ENCODE results near the gene KISS1R. TPM values are rescaled to one million over a fixed set of nuclear protein-coding genes. Genes with fewer than 3 reads are reported as not detected.

KISS1R gene
- total RNA-seq, 1 experiment from 2014 or later: not detected

- DNase-seq (ENCODE audit: low read depth): no peak
Measured at GRCh38 chr19:899336-900042, 17.6 kb upstream of the KISS1R start.

- no peak for DNase-seq (ENCODE audit: low read depth)
Measured at GRCh38 chr19:900043-900301, 17.2 kb upstream of the KISS1R start.

- no peak for DNase-seq (ENCODE audit: low read depth)
Measured at GRCh38 chr19:900302-901111, 16.6 kb upstream of the KISS1R start.

DNA sequence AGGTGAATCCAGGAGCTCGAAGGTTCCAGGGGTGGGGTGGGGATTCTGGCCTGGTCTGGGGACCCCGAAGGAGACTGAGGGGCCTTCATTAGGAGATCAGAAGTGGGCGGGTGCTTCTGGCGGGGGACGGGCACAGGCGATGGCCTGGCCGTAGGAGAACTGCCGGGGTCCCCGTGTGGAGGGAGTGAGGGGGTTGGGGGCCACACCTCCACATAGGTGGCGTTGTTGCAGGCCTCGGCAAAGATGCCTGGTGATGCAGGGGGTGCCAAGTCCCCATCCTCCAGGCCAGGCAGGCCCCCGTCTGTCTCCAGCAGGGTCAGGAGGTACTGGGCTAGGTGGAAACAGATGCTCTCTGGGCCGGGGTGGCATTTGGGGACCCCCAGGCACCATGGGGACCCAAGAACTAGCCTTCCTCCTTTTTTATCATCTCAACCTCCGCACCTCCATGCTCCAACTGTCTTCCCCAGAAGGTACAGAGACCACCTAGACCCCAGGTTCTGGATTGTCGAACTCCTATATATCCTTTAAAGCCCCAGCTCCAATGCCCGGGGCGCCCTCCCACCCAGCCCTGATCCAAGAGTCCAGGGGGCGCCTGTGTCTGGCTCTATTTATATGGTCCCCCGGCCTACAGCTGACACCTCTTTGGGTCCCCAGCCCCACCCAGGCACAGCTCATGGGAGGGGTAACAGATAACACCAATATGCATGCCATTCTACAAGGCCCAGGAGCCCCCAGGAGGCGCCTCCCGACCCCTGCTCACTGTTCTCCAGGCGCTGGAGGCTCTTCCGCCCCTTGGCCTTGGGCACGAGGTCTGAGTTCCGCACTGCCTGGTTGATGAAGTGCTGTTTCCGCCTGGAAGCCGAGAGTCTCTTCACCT is 15.7 kb upstream of the KISS1R start:
- no peak for DNase-seq (ENCODE audit: low read depth)

- DNase-seq (ENCODE audit: low read depth): no peak
Measured at GRCh38 chr19:902093-902370, 15.1 kb upstream of the KISS1R start.

DNA sequence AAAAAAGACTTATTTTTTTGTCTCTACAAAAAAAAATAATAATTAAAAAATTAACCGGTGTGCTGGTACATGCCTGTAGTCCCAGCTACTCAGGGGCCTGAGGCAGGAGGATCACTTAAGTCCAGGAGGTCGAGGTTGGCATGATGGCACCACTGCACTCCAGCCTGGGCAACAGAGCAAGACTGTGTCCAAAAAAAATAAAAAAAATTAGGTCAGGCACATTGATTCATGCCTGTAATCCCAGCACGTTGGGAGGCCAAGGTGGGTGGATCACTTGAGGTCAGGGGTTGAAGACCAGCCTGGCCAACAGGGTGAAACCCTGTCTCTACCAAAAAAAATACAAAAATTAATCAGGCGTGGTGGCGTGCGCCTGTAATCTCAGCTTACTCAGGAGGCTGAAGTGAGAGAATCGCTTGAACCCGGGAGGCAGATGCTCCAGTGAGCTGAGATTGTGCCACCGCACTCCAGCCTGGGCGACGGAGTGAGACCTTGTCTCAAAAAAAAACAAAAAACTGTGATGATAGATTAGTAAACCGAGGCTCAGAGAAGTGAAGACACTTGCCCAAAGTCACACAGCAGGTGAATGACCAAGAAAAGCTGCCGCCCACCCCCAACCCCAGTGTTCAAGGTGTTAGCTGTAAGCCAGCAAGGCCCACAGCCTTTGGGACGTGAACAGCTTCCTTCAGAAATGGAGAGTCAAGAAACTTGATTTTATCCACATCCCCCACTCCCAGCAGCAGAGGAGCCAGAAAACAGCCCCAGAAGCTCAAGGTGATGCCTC is 14.5 kb upstream of the KISS1R start:
- no peak for DNase-seq (ENCODE audit: low read depth)

DNA sequence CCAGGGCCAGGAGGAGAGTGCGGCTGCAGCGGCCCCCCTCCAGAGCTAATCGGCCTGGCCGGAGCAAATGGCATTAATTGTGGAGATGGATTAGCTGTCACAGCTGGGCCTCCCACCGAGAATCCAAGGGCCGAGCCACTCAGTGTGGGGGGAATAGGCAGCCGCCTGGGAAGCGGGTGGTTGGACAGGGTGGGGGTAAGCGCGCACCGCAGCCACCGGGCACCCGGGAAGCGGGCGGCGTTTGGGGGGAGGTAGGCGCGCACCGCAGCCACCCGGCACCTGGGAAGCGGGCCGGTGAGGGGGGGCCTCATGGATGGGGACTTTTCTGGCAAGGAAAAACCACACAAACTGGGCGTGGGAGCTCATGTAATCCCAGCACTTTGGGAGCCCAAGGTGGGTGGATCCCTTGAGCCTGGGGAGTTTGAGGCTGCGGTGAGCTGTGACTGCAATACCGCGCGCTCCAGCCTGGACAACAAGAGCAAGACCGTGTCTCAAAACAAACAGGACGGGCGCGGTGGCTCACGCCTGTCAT is 13.8 kb upstream of the KISS1R start:
- DNase-seq (ENCODE audit: low read depth): no peak

- no peak for DNase-seq (ENCODE audit: low read depth)
Measured at GRCh38 chr19:904545-904944, 12.6 kb upstream of the KISS1R start.

- no peak for DNase-seq (ENCODE audit: low read depth)
Measured at GRCh38 chr19:906480-906879, 10.7 kb upstream of the KISS1R start.

DNA sequence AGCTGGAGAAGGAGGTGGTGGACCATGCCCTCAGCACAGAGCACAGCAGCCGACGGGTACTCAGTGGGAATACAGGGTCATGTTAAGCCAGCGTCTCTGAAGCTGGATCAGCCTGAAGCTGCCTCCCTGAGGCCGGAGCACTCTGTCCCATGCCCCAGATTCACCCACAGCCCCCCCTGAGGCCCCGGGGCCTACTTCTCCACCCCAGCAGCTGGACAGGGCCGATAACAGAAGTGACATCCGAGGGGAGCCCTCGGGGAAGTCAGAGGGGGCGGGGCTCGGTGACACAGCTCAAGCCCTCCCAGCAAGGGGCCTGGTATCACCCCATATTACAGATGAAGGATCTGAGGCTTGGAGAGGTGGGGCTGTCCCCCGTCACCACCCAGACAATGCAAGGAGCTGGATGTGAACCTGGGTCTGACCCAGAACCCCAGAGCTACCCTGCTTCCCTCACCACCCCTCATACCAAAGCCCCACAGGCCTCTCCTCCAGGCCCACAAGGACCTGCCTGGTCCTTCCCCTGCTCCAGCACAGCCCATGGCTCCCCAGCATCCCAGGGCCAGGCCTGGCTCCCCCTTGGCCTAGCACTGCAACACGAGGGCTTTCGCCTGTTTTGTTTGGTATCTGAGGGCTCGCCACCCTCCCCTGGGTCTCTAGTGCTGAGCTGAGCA is 9.8 kb upstream of the KISS1R start:
- no peak for DNase-seq (ENCODE audit: low read depth)

DNA sequence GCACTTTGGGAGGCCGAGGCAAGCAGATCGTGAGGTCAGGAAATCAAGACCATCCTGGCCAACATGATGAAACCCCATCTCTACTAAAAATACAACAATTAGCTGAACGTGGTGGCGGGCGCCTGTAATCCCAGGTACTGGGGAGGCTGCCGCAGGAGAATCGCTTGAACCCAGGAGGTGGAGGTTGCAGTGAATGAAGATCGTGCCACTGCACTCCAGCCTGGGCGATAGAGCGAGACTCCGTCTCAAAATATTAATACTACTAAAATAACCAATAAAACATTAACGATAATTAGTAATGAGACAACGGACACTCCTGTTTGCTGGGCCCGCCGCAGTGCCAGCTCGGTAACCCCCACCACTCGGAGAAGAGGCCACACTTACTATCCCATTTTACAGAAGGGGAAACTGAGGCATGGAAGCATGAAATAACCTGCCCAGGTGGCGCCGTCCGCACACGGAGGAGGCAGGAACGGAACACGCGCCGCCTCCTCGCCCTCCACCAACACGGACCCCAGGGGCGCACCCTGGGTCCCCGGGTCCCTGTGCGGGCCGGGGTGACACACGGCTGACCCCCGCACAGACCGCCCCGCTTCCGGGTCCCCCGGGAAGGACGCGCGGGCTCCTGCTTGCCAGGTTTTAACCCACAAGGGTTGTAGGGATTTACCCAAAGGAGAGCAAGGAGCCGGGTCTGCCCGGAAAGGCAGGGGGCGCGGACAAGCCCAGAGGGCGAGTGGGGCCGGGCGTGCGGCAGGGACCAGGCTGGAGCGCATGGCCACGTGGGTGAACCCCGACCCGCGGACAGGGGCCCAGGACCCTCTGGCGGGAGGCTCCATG is 5.7 kb upstream of the KISS1R start:
- no peak for DNase-seq (ENCODE audit: low read depth)

- no peak for DNase-seq (ENCODE audit: low read depth)
Measured at GRCh38 chr19:912181-913079, 4.7 kb upstream of the KISS1R start.

DNA sequence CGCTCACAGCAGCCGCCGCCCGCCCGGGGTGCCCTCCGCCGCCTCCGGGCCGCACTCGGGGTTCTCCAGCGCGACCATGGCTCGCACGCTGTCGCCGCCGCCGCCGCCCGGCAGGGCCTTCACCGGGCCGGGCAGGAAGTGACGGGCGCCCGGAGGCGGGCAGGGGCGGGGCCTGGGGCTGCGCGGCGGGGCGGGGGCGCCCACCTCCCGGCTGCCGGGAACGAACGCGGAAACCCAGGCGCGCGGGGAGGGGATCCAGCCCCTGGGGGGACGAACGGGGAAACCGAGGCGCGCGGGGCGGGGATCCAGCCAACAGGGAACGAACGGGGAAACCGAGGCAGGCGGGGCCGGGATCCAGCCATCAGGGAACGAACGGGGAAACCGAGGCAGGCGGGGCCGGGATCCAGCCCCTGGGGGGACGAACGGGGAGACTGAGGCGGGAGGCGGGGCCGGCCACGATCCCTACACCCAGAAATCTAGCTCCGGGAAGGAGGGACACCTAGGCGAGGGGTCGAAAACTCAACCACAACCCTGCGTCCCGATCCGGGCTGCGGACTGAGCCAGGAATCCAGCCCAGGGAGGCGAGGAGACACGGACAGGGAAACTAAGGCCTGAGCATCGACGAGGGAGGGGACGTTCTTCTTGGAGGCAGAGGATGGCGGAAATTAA is 3.9 kb upstream of the KISS1R start, which contains the start of gene R3HDM4:
Gene R3HDM4 (minus strand): TSS at position 140 of the 669 bp plus-strand sequence. CDS start 62 bp downstream, at position 78.
- no peak for DNase-seq (ENCODE audit: low read depth)

DNA sequence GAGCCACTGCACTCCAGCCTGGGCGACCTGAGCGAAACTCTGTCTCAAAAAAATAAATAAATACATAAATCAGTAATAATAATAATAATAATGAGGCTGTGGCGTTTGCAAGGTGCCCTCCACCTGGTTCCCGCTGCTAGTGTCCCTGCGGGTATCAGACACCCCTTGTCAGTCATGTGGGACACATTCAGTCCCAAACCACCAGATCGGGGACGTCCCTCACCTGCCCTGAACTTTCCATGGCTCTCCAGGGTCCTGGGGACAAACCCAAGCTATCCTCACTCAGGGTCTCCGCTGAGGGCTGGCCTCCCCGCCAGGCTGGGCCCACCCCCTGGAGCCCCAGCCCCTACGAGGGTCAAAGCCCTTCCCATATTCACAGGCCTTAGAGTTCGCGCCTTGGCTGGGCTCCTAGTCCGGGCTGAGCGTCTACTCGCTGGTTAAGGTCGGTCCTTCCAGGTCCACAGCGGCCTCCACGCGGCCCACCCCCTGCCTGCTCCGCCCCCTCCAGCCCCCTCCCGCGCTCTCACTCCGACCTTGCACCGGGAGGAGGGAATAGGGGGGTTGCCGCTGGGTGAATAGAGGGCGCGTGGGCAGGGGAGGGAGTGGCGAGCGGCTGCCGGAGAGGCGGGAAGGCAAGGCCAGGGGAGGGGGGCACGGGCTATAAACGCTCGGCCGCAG is 349 bp upstream of the KISS1R start:
- no peak for DNase-seq (ENCODE audit: low read depth)

DNA sequence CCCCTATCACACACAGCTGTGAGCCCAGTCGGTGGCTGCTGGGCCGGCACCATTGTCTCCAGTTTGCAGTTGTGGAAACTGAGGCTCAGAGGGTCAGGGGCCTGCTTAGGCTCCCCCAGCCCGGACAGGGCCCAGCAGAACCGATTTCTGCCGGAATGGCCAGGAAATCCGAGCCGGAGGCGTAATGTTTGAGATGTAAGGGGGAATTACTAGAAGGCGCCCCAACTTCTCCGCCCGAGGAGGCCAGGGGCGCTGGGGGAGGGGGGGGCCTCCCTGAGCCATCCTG is 962 bp downstream of the KISS1R start:
- DNase-seq (ENCODE audit: low read depth): no peak

GRCh38 chr19:918481-919198 is 1.5 kb downstream of the KISS1R start:
- DNase-seq (ENCODE audit: low read depth): no peak
